GM18499 (cell line): ENCODE data around the gene DCDC2.
A peak's percentile ranks its signal among the peaks of the same experiment; 100 is the strongest.
"Not testable (repeated sequence)": the region's sequence is repeated elsewhere in the genome, so short reads cannot be mapped to it uniquely, and the experiment has no call there.

Experiments used
- ATAC-seq: cut with Tn5 transposase; IDR thresholded peaks from one replicate; pipeline ENCODE4 v1.9.1; 2021; ENCODE audit warnings: moderate number of reproducible peaks; ENCODE audit not compliant: insufficient read depth, unreplicated experiment

The DCDC2 gene

DNA sequence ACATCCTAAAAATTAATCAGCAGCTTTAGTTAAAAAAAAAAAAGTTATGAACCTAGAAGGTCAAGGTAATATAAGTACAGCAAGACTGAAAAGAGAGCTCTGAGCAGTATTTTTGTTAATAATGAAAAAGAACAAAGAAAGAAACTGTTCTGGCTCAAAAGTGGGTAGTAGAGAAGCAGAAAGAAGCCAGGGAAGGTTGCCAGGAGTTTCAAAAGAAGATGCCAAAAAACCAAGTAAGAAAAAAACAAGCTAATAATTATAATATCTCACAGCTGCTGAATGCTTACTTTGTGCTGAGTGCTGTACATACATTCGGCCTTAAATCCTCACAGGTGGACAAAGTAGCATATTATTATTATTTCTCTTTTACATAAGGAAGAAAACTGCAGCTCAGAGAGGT lies 200.0 kb downstream of the DCDC2 start:
- no peak for ATAC-seq

DNA sequence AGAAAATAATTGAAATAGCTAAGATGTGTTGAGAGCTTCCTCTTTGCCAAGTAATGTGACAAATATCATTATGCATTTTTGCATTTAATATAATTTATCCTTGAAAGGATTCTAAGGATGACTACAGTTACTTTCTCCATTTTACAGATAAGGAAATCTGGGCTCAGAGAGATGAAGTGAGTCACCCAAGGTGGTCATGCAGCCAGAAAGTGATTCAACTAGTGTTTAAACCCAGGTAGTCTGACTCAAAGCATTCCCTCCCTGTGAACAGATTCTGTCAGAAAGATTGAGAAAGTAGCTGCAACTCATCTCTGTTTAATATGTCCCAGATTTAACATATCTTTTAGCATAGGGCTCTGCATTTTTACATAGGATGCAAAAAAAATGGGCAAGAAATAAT lies 203.7 kb downstream of the DCDC2 start:
- ATAC-seq, result no peak

DNA sequence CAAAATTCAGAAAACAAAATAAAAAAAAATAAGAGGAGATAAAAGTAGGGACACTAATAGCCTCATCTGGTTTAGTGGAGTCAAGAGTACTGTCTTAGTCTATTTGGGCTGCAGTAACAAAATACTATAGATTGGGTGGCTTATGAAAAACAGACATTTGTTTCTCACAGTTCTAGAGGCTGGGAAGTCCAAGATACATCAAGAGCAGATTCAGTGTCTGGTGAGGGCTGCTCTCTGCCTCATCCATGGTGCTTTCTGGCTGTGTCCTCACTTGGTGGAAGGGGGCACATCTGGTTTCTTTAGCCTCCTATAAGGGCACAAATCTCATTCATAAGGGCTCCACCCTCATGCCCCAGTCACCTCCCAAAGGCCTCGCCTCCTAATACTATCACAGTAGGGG lies 205.8 kb downstream of the DCDC2 start:
- no peak for ATAC-seq

DNA sequence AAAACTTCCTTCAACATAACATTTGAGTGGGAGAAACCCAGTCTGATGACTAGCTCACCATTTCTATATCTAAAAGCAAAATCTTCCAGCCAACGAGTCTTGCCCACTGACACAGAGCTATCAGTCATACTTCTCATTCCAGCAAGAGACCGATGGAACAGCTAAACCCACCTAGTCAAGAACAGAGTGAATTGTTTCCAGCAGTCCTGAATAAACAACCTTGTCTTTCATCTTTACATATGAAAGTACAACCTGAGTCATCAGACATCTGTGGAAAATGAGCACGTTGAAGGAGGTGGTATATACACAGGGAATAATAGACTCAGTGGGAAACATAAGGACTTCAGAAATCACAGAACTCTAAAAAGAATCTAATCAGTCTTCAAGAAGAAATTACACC lies 208.0 kb downstream of the DCDC2 start:
- no peak for ATAC-seq

DNA sequence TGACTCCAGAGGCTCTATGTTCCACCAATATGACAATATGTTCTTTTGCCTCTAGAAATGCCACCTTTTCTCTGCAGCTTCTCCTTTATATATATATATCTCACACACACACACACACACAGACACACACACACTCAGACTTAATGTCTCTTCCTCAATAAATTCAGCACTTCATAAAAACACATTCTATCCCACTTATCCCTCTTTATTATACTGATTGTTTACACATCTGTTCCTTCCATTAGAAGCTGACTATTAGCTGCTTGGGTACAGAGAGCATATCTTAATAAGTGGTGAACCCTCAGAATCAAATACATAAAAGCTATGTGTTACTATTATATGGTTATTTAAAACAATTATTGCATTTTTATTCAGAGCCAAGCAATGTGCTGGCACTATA lies 208.6 kb downstream of the DCDC2 start:
- no peak for ATAC-seq

DNA sequence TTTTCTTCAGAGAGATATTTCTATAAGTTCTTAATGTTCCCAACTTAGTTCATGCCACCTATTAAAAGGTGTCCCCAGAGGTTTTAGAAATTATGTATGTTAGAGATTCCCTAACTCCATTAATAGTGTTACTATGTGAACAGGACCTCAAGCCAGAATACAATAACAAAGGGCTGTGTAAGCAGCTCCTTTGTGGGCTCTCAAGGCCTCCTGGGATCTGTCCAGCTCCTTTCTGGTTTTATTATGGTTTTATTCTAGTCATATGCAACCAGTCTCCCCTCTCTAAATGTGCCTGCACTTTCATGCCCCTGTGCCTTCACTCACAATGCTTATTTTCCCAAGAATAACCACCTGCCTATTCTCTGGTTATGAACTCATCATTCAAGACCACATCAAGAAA lies 209.2 kb downstream of the DCDC2 start:
- no peak for ATAC-seq

DNA sequence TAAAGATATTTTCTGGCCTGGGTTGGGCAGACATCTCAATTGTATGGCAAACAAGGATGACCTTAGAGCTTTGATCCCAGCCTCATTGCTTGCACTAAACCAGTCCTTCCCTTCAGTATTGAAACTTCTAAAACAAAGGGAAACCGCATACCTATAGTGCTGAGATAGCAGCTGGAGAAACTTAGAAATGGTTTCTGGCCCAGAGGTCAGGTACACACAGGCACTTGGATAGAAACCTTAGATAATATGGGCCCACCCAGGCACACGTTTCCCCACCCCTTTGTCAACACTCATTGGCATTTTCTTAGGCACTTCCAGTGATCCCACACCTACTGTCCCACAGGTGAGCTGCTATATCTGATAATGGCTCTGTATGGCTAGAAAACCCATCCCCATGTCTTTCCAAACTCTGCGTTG lies 209.7 kb downstream of the DCDC2 start:
- ATAC-seq, result no peak

DNA sequence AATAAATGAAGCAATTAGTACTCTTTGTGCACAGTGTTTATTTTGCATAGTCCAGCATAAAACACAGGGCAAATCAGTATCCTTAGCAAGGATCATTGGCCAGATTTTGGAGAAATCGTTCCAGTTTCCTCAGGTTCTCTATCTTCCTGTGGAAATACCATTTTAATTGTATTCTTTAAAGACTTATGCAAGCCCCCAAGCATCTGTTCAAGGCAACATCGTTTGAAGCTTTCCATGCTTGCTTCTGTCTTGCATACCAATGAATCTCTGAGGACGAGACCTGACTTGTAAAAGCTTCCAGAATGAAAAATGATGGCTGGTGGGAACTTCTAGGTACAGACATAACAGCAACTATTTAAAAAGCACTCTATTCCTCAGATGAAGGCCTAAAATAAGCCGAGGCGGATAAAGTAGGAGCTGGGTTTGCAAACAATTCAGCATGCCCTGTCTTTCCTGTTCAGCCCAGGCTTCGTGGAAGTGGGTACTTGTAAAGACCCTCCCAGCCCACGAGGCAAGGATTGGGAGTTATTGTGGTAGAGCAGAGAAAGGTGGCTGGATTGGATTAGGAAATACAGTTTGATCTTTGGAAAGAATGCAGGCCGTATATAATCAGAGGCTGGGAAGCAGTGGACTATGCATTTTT lies 210.2 kb downstream of the DCDC2 start:
- ATAC-seq, result no peak

DNA sequence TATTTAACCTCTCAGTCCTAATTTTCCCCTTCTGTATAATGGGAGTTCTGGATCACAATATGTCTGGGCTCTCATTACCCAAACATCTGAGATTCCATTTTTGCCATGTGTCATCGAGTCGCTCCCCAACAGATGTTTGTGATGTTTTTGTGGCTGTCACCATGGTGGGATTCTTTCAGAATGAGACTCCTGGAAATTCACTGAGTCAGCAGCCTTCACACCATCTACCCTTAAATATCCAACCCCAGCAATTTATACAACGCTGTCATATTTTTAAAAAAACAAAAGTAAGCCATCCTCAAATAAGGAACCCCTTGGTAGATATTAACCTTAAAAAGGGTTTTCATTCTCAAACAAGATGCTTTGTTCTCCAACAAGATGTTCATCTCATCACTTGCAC lies 211.0 kb downstream of the DCDC2 start:
- ATAC-seq, result no peak

DNA sequence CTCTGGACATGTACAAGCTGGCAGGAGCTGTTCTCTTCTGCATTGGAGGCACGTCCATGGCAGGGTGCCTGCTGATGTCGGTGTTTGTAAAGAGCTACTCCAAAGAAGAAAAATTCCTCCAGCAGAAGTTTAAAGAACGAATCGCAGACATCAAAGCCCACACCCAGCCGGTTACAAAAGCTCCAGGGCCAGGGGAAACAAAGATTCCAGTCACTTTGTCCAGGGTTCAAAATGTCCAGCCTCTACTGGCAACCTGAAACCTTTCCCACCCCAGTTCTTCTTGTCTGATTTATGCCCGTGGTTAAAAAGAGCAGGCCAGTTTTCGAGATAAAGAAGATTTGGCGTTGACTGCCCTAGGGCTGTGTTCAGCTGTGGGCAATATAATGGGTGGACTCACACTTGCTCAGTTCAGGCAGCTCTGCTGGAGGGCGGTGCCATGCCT lies 212.1 kb downstream of the DCDC2 start:
- no peak for ATAC-seq

DNA sequence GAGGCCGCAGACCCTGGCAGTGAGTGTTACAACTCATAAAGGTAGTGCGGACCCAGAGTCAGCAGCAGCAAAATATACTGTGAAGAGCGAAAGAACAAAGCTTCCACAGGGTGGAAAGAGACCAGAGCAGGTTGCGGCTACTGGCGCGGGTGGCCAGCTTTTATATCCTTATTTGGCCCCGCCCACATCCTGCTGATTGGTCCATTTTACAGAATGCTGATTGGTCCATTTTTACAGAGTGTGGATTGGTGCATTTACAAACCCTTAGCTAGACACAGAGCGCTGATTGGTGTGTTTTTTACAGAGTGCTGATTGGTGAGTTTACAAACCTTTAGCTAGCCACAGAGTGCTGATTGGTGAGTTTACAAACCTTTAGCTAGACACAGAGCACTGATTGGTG lies 215.1 kb downstream of the DCDC2 start:
- ATAC-seq, result not testable (repeated sequence)

DNA sequence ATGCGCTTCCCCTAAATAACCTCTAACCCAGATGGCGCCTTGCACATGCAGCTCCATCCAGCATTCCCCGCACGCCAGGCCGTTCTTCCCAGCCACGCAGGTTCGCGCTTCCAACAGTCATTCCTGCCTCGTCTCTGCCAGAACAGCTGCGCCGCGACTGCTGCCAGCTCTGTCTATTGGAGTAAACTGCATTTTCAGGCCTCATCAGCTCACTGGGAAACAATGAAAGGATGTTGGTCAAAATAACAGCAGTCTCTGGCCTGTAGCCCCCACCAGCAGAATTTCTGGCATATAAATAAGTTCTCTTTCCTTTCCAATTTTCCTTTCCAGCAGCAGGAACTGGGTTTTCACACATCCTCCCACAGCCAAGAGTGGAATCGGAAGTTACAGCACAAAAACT lies 217.3 kb downstream of the DCDC2 start:
- ATAC-seq, result no peak

DNA sequence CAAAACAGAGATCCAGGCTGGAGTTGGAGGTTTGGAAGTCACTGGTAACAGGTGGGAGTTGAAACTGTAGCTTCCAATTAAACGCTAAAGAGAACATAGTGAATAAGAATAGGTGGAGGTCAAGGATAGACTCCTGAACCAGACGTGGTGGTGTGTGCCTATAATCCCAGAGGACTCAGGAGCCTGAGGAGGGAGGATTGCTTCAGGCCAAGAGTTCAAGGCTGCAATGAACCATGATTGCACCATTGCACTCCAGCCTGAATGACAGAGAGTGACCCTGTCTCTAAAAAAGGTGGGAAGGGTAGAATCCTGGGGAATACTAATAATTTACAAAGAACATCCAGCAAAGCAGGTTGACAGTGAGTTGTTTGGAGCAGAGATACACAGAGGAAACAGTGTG lies 218.2 kb downstream of the DCDC2 start:
- ATAC-seq, result no peak

DNA sequence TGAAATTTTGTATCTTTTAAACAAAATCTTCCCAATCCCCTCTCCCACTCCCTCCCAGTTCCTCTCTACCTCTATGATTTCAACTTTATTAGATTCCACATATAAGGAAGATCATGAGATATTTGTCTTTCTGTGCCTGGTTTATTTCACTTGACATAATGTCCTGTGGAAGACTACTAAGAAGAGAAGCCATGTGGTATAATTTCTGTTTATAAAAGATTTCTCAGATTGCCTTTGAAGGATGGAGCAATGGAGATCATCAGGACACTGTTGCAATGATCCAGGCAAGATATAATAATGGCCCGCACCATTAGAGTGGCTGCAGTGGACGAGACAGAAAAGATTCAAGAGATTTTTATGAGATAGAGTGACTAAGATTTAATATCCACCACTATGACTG lies 218.8 kb downstream of the DCDC2 start:
- no peak for ATAC-seq

DNA sequence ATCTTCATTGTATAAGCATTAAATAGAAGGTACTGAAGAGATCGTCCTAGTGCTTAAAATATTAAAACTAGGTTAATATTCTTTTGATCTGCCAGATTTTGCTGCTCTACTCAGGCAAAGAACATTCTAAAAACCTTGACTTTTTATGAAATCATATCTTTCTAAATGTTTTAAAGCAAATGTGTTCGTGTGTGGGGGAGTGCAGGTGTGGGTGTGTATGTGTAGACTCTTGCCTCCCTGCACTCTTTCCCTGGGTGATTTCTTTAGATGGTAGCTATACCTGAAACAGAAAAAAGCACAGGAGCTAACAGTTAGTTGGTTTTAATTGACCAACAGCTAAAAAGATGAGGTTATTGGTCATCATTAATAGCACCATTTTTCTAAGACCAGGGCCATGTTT lies 226.1 kb downstream of the DCDC2 start:
- ATAC-seq, result no peak

DNA sequence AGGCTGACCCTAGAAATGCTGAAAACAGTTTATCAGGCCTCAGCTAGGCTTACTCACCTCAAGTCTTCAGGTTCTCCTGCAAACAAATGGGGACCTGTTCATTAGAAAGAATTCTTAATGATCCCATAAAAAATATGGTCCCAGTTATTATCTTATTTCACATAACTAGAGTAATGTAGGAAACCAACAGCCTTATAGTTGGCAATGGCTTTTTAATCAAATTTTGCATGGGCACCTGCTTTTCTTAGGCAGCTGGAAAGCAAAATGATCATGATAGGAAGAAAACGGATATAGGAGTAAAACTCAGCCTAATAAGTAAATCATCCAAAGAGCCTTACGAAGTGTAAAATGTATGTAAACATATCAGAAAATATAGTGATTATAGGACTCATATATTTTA lies 230.5 kb downstream of the DCDC2 start:
- no peak for ATAC-seq

DNA sequence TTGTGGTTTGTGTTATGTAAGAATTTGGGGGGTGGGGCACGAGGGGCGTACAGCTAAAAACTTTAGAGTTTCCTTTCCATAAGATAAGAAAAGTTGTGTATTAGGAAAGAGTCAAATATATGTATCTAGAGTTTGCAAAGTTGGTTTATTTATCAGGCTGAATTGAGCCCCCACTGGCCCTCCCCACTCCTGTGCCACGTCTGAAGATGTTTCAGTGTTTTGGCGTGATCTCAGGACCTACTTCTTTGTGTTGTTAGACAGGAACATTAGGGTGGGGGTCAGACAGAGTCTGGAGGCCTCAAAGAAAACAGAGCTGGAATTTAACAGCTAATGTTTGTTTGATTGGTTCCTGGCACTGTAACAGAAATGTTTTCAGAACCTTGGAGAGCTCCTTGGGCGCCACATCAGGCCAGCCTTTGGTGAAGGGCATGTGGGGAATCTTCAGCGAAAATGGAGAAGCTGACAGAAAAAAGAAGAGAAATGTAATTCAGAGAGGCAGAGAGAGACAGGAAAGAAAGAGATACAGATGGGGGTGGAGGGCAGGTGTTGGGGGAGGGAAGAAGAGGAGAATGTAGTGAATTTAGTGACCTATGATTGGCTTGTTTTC lies 231.2 kb downstream of the DCDC2 start:
- ATAC-seq, result peak; percentile 57

DNA sequence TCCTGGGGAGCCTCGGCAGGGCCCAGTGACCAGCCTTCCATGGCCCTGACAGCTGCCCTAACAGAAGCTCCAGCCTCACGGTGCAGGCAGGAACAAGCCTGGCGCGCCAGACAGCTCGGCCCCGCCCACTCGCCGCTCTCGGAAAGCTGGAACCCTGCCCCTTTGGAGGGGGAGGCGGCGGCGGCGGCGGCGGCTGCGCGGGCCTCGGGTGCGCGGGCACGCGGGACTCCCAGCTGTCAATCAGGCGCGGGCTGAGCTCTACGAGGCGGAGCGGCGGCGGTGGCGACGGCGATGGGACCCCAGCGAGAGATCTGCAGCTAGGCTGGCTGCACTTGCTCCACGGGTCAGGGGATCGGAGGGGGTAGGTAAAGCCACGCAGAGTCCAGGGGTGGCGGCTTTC lies 231.9 kb downstream of the DCDC2 start, which contains the start of gene NRSN1:
Gene NRSN1, plus strand, starts transcription at position 236 of the 400 bp plus-strand sequence. CDS start 8,113 bp downstream, outside the sequence.
- ATAC-seq, result no peak

DNA sequence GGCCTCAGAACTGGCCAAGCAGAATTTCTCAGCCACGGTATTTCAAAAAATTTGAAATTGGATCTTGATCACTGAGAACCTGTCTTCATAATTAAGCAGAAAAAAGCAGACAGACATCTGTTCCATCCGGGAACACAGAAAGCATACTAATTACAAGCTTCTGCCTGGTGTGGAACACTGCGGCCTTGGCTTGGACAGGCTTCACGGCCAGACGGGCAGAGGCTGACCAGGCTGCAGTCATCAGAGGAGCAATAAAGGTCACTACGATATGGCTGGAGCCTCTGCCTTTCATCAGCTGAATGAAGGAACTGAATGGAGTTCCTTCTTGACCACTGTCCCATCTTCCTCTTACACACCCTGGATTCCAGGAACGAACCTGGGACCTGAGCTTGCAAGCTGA lies 235.7 kb downstream of the DCDC2 start:
- ATAC-seq, result no peak
